AG09319 (cell line): ENCODE measurements around the gene SUN2.

Source experiments
- DNase-seq: peaks from one replicate; pipeline ENCODE4 v3.0.0-alpha.2; 2010; ENCODE audit warnings: low read depth; ENCODE audit errors: extremely low read depth
- CTCF ChIP-seq: IDR thresholded peaks from 2 replicates; pipeline ENCODE4 v1.5.1; 2011; ENCODE audit warnings: low read depth, mild to moderate bottlenecking, inconsistent platforms, low read length, moderate library complexity

The SUN2 gene

GRCh38 chr22:38707346-38707745, 48.5 kb downstream of the SUN2 start:
- no peak for DNase-seq
- no peak for TF ChIP-seq CTCF

GRCh38 chr22:38706901-38707195, 49.0 kb downstream of the SUN2 start:
- DNase-seq: no peak
- no peak for TF ChIP-seq CTCF

- no peak for TF ChIP-seq CTCF
- no peak for DNase-seq
These were observed 49.5 kb downstream of the SUN2 start for GRCh38 chr22:38706101-38706900.

- TF ChIP-seq CTCF: peak; percentile 1; the same call in 1 of the 2 replicates
- DNase-seq: peak; percentile 100
These were observed 50.3 kb downstream of the SUN2 start, which contains the start of gene GTPBP1 for GRCh38 chr22:38705235-38706100. Gene GTPBP1, plus strand, starts transcription at chr22:38705944. Its CDS starts 12 bp downstream, at chr22:38705956.

GRCh38 chr22:38704654-38705234, 51.1 kb downstream of the SUN2 start:
- no peak for DNase-seq
- TF ChIP-seq CTCF: no peak

GRCh38 chr22:38700789-38701628, 54.8 kb downstream of the SUN2 start, which contains the start of gene JOSD1:
Gene JOSD1, minus strand, starts transcription at chr22:38700943. Its CDS starts 956 bp downstream, at chr22:38699987.
- no peak for TF ChIP-seq CTCF
- DNase-seq: peak; percentile 86
